Chondrocyte (in vitro differentiated cells): ENCODE data around the gene SETBP1. TPM values are rescaled to one million over a fixed set of nuclear protein-coding genes. Genes with fewer than 3 reads are reported as not detected.

Source experiments
- DNase-seq: peaks from one replicate; pipeline ENCODE4 v3.0.0; 2021; ENCODE audit warnings: mixed read lengths, low spot score
- H3K27ac Mint-ChIP-seq: one replicate; pipeline ENCODE4 v1.8.0; 2021; ENCODE audit warnings: mild to moderate bottlenecking, moderate library complexity, mixed read lengths; ENCODE audit not compliant: unreplicated experiment
- H3K27me3 Mint-ChIP-seq: 2 replicates; pipeline ENCODE4 v1.8.0; 2021; ENCODE audit warnings: low read depth, mixed read lengths
- H3K36me3 Mint-ChIP-seq: 2 replicates; pipeline ENCODE4 v1.8.0; 2021; ENCODE audit warnings: low read depth, mixed read lengths
- H3K4me1 Mint-ChIP-seq: 2 replicates; pipeline ENCODE4 v1.8.0; 2021; ENCODE audit warnings: low read depth, mild to moderate bottlenecking, mixed read lengths
- H3K4me3 Mint-ChIP-seq: one replicate; pipeline ENCODE4 v1.8.0; 2021; ENCODE audit warnings: mild to moderate bottlenecking, moderate library complexity, mixed read lengths; ENCODE audit not compliant: unreplicated experiment
- H3K9me3 Mint-ChIP-seq: 2 replicates; pipeline ENCODE4 v1.8.0; 2021; ENCODE audit warnings: low read depth, mixed read lengths
- total RNA-seq: library from RNA; stranded (reverse); gene quantifications from 3 replicates; pipeline ENCODE4 v1.2.1, GENCODE V29; 2021
- TF ChIP-seq, protein P1 (sequence below): fragments of 200-600 bp; sonication (generic); IDR thresholded peaks from 2 replicates; pipeline ENCODE4 v1.5.0; 2021; ENCODE audit warnings: antibody characterized with exemption, mild to moderate bottlenecking, moderate library complexity

SETBP1 gene
- total RNA-seq, 1 donor from 2014 or later = 29.3 TPM

DNA sequence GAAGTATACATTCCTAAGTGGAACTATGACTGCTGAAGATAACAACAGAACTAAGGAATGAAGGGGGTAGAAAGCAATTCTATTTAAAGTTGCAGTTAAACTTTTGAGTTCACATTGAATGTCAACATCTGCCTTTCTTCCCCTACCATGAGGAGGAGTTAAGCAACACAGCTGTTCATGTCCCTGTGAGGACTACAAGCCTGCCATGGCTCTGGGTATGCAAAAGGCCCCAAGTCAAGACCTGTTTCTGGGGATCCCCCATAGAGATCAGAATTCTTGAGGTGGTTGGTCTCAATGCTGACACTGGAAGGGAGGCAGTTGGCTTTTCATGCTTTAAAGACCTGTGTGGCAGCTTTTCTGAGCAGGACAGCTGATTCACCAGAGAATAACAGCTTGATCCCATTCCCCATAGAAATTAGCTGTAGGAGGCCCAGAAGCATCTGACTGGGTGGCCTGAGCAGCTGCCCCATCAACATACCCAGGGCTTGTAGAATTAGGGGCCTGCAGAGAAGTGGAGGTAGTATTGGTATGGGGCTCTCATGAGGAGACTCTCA is 131.0 kb downstream of the SETBP1 start:
- no peak overlapping the region for H3K4me3 Mint-ChIP-seq
- peaks cover 21% of the 10 kb centered on the region for H3K4me1 Mint-ChIP-seq
- H3K27ac Mint-ChIP-seq = no peak overlapping the region
- H3K9me3 Mint-ChIP-seq = no peaks in the 10 kb centered on the region
- H3K36me3 Mint-ChIP-seq = peaks cover 3% of the 10 kb centered on the region
- TF ChIP-seq, protein P1, sequence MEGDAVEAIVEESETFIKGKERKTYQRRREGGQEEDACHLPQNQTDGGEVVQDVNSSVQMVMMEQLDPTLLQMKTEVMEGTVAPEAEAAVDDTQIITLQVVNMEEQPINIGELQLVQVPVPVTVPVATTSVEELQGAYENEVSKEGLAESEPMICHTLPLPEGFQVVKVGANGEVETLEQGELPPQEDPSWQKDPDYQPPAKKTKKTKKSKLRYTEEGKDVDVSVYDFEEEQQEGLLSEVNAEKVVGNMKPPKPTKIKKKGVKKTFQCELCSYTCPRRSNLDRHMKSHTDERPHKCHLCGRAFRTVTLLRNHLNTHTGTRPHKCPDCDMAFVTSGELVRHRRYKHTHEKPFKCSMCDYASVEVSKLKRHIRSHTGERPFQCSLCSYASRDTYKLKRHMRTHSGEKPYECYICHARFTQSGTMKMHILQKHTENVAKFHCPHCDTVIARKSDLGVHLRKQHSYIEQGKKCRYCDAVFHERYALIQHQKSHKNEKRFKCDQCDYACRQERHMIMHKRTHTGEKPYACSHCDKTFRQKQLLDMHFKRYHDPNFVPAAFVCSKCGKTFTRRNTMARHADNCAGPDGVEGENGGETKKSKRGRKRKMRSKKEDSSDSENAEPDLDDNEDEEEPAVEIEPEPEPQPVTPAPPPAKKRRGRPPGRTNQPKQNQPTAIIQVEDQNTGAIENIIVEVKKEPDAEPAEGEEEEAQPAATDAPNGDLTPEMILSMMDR = no peak
- no peaks in the 10 kb centered on the region for H3K27me3 Mint-ChIP-seq
- no peak for DNase-seq

DNA sequence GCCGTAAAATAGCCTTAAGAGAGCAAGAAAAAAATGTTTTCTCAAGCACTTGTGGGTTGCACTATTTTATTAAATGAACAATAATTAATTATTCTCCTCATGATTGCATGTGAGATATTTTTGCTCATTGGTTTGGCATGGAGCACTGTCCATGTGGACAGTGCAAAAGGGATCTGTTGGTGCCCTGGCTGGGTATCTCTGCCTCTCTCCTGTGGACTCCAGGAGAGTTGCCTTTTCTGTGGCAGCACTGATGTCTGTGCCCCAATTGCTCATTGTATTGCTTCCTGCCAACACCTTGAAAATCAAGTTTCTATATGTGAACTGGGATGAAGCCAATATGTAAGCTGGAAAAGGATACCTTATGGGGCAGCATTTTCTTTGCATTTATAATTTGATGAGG is 131.7 kb downstream of the SETBP1 start:
- Mint-ChIP-seq H3K4me1 (peaks cover 23% of the 10 kb centered on the region), H3K4me3 (no peak overlapping the region), H3K27ac (no peak overlapping the region)

DNA sequence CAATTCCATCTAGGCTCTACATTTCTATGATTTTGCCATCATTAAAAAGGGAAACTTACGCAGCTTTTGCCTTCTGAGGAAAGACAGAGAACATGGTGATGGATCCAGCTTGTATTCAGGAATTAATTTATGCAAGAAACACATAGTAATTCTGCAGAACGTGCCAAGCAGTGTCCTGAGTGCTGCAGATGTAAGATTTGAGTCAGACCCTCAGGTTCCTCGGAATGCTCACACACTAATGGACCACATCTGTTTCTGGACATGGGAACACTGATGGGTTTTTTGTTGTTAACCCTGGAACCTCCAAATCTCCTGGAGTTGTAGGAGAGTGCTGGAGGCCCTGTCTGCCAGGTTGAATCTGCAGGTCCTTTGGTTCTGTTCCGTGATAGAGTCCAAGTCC is 132.9 kb downstream of the SETBP1 start:
- no peak for DNase-seq
- TF ChIP-seq, protein P1 = no peak
- peaks cover 22% of the 10 kb centered on the region for H3K4me1 Mint-ChIP-seq
- no peak overlapping the region for H3K4me3 Mint-ChIP-seq
- H3K9me3 Mint-ChIP-seq = no peaks in the 10 kb centered on the region
- no peaks in the 10 kb centered on the region for H3K27me3 Mint-ChIP-seq
- peaks cover 5% of the 10 kb centered on the region for H3K36me3 Mint-ChIP-seq
- H3K27ac Mint-ChIP-seq = no peak overlapping the region

More for the DNA sequence above, 131.7 kb downstream of the SETBP1 start:
- DNase-seq = no peak
- H3K9me3 Mint-ChIP-seq = no peaks in the 10 kb centered on the region
- TF ChIP-seq, protein P1 = no peak
- peaks cover 3% of the 10 kb centered on the region for H3K36me3 Mint-ChIP-seq
- no peaks in the 10 kb centered on the region for H3K27me3 Mint-ChIP-seq

DNA sequence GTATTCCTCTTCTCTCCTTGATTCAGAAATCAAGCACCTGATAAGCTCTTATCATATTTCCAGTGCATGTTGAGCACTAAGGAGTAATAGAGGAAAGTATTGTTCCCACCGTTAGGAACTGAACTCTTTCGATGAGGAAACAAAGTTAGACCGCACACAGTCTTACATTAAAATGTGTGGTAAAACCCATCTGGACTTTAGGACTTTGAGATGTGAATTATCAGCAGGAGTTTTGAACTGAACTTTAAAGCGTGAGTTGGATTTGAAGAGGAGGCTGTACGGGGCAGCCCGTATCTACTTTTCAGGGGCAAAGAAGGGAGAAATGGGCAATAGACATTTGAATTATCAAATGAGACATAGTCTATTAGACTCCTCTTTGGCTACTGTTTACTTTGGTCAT is 134.4 kb downstream of the SETBP1 start:
- TF ChIP-seq, protein P1 = no peak
- no peak overlapping the region for H3K4me3 Mint-ChIP-seq
- peaks cover 8% of the 10 kb centered on the region for H3K36me3 Mint-ChIP-seq
- H3K27me3 Mint-ChIP-seq = no peaks in the 10 kb centered on the region
- peaks cover 26% of the 10 kb centered on the region for H3K4me1 Mint-ChIP-seq
- H3K27ac Mint-ChIP-seq = no peak overlapping the region
- DNase-seq = no peak
- no peaks in the 10 kb centered on the region for H3K9me3 Mint-ChIP-seq

DNA sequence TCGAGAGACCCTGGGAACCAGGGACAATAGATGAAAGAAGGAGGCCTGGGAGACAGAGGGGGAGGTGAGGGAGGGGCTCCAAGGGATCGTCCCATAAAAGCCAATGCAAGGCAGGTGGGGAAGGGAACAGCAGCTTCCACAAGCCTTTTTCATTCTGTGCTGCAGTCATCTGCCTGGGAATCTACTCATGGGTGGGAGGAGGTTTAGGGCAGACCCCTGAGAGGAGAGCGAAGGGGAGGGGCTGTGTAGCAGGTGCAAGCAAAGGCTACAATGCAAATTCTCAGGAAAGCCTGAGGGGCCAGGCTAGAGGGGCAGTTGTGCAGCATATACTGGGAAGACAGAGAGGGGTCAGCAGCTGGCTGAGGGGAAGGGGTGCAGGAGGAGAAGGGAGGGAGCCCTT is 135.4 kb downstream of the SETBP1 start:
- no peak overlapping the region for H3K4me3 Mint-ChIP-seq
- H3K27me3 Mint-ChIP-seq = no peaks in the 10 kb centered on the region
- H3K27ac Mint-ChIP-seq = no peak overlapping the region
- no peak for DNase-seq
- TF ChIP-seq, protein P1 = no peak
- peaks cover 7% of the 10 kb centered on the region for H3K36me3 Mint-ChIP-seq
- H3K4me1 Mint-ChIP-seq = peaks cover 34% of the 10 kb centered on the region
- H3K9me3 Mint-ChIP-seq = no peaks in the 10 kb centered on the region
